WTC11 (cell line): ENCODE data around the gene LAMTOR2. TPM values are rescaled to one million over a fixed set of nuclear protein-coding genes. Genes with fewer than 3 reads are reported as not detected.
"Not testable (repeated sequence)": the region's sequence is repeated elsewhere in the genome, so short reads cannot be mapped to it uniquely, and the experiment has no call there.

Source experiments
- ATAC-seq: fragments of 200-7000 bp; cut with Tn5 transposase; 2 replicates; pipeline ENCODE4 v1.10.0; 2021; ENCODE audit warnings: mild to moderate bottlenecking, moderate library complexity
- CTCF ChIA-PET: fragments of 300-600 bp; sonication (Branson Sonifier 250); formaldehyde crosslinking; loops from one replicate; lab custom pipeline; 2021; ENCODE audit warnings: antibody characterized with exemption; lab: Charles Lee
- POLR2A ChIA-PET: fragments of 350-600 bp; sonication (Branson Sonifier 250); formaldehyde crosslinking; loops from one replicate; lab custom pipeline; 2021; ENCODE audit warnings: antibody characterized with exemption; lab: Charles Lee
- DNase-seq: peaks from one replicate; pipeline ENCODE4 v3.0.0; 2021; ENCODE audit warnings: low spot score
- H3K27ac Mint-ChIP-seq: 2 replicates; pipeline ENCODE4 v1.8.0; 2021; ENCODE audit warnings: mixed read lengths
- H3K27me3 Mint-ChIP-seq: 2 replicates; pipeline ENCODE4 v1.8.0; 2021; ENCODE audit warnings: low read depth, mild to moderate bottlenecking, moderate library complexity, mixed read lengths
- H3K36me3 Mint-ChIP-seq: 2 replicates; pipeline ENCODE4 v1.8.0; 2021; ENCODE audit warnings: mixed read lengths
- H3K4me1 Mint-ChIP-seq: 2 replicates; pipeline ENCODE4 v1.8.0; 2022; ENCODE audit warnings: mixed read lengths
- H3K4me3 Mint-ChIP-seq: 2 replicates; pipeline ENCODE4 v1.8.0; 2021; ENCODE audit warnings: mild to moderate bottlenecking, moderate library complexity, mixed read lengths
- H3K9me3 Mint-ChIP-seq: 2 replicates; pipeline ENCODE4 v1.8.0; 2021; ENCODE audit warnings: mixed read lengths
- GABPB1 ChIP-seq: sonication (generic); formaldehyde crosslinking; IDR thresholded peaks from 2 replicates; pipeline ENCODE4 v1.8.1; 2023; ENCODE audit warnings: mild to moderate bottlenecking, missing genetic modification reagents
- SOX15 ChIP-seq: fragments of 250-450 bp; sonication (Bioruptor Pico); IDR thresholded peaks from 2 replicates; pipeline ENCODE4 v1.9.0; 2021; ENCODE audit warnings: mild to moderate bottlenecking
- ZNF121 ChIP-seq: sonication (generic); formaldehyde crosslinking; IDR thresholded peaks from 2 replicates; pipeline ENCODE4 v1.8.0; 2023; ENCODE audit warnings: missing genetic modification reagents
- ZNF423 ChIP-seq: fragments of 250-450 bp; sonication (Bioruptor Pico); IDR thresholded peaks from 2 replicates; pipeline ENCODE4 v2.1.2; 2022; ENCODE audit warnings: mild to moderate bottlenecking, moderate library complexity
- total RNA-seq: library from RNA; stranded (reverse); gene quantifications from 3 replicates; pipeline ENCODE4 v1.2.3, GENCODE V29; 2021
- TF ChIP-seq, protein P1 (sequence below): sonication (generic); formaldehyde crosslinking; IDR thresholded peaks from 2 replicates; pipeline ENCODE4 v1.8.1; 2022; ENCODE audit warnings: mild to moderate bottlenecking, missing genetic modification reagents, moderate library complexity, borderline replicate concordance
- TF ChIP-seq, protein P2 (sequence below): sonication (generic); formaldehyde crosslinking; IDR thresholded peaks from 2 replicates; pipeline ENCODE4 v1.8.1; 2023; ENCODE audit warnings: mild to moderate bottlenecking, moderate library complexity, missing genetic modification reagents
- TF ChIP-seq, protein P3 (sequence below): sonication (generic); formaldehyde crosslinking; IDR thresholded peaks from 2 replicates; pipeline ENCODE4 v1.8.0; 2023; ENCODE audit warnings: missing genetic modification reagents, mild to moderate bottlenecking, borderline replicate concordance

LAMTOR2 gene
- total RNA-seq, 1 experiment from 2014 or later = 62.4 TPM

GRCh38 chr1:156067262-156067661 lies 12.7 kb downstream of the LAMTOR2 start (continued):
- TF ChIP-seq GABPB1 = no peak
- no peak for TF ChIP-seq ZNF423 (CRISPR knock-in tag)
- TF ChIP-seq, protein P1, sequence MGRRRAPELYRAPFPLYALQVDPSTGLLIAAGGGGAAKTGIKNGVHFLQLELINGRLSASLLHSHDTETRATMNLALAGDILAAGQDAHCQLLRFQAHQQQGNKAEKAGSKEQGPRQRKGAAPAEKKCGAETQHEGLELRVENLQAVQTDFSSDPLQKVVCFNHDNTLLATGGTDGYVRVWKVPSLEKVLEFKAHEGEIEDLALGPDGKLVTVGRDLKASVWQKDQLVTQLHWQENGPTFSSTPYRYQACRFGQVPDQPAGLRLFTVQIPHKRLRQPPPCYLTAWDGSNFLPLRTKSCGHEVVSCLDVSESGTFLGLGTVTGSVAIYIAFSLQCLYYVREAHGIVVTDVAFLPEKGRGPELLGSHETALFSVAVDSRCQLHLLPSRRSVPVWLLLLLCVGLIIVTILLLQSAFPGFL (CRISPR knock-in tag) = no peak

DNA sequence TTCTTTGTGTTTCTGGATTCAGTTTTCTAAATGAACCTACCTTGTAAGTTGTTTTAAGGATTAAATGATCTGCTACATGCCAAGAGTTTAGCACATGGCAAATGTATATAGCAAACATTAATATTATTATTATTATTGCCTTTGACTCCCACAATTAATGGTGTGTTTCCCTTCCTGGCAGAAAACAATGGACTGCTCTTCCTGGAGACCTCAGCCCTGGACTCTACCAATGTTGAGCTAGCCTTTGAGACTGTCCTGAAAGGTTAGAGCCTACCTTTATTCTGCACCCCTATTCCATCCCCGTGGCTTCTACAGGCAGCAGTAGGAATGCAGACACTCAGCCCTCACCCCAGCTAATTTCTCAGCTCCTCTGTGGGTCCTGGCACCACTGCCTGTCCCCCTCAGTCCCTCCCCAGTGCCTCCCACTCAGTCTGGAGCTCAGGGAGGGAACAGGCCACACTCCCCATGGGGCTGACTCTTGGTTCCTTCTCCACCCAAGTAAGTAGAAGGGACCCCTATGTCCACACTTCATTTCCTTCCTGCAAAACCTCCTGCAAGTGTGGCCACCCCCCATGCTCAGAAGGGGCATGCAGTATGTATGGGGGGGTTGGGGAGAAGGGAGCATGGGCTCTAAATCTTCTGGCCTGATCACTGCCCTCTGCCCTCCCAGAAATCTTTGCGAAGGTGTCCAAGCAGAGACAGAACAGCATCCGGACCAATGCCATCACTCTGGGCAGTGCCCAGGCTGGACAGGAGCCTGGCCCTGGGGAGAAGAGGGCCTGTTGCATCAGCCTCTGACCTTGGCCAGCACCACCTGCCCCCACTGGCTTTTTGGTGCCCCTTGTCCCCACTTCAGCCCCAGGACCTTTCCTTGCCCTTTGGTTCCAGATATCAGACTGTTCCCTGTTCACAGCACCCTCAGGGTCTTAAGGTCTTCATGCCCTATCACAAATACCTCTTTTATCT lies 15.2 kb downstream of the LAMTOR2 start:
- ChIA-PET CTCF (interaction anchor here (1.1 kb wide), 2 partner anchors 60 to 80 kb away, joined by 3 to 4 read pairs; no protein-coding TSS in a partner anchor), POLR2A (no interaction called here)
- no peak for DNase-seq
- H3K9me3 Mint-ChIP-seq = no peaks in the 10 kb centered on the region
- no peaks in the 10 kb centered on the region for H3K27me3 Mint-ChIP-seq
- no peak for ATAC-seq
- TF ChIP-seq, protein P2, sequence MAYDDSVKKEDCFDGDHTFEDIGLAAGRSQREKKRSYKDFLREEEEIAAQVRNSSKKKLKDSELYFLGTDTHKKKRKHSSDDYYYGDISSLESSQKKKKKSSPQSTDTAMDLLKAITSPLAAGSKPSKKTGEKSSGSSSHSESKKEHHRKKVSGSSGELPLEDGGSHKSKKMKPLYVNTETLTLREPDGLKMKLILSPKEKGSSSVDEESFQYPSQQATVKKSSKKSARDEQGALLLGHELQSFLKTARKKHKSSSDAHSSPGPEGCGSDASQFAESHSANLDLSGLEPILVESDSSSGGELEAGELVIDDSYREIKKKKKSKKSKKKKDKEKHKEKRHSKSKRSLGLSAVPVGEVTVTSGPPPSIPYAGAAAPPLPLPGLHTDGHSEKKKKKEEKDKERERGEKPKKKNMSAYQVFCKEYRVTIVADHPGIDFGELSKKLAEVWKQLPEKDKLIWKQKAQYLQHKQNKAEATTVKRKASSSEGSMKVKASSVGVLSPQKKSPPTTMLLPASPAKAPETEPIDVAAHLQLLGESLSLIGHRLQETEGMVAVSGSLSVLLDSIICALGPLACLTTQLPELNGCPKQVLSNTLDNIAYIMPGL (CRISPR knock-in tag) = no peak
- 0 out of 2 replicates have a peak, but pooled peaks have one; percentile 54 for TF ChIP-seq GABPB1
- TF ChIP-seq, protein P3, sequence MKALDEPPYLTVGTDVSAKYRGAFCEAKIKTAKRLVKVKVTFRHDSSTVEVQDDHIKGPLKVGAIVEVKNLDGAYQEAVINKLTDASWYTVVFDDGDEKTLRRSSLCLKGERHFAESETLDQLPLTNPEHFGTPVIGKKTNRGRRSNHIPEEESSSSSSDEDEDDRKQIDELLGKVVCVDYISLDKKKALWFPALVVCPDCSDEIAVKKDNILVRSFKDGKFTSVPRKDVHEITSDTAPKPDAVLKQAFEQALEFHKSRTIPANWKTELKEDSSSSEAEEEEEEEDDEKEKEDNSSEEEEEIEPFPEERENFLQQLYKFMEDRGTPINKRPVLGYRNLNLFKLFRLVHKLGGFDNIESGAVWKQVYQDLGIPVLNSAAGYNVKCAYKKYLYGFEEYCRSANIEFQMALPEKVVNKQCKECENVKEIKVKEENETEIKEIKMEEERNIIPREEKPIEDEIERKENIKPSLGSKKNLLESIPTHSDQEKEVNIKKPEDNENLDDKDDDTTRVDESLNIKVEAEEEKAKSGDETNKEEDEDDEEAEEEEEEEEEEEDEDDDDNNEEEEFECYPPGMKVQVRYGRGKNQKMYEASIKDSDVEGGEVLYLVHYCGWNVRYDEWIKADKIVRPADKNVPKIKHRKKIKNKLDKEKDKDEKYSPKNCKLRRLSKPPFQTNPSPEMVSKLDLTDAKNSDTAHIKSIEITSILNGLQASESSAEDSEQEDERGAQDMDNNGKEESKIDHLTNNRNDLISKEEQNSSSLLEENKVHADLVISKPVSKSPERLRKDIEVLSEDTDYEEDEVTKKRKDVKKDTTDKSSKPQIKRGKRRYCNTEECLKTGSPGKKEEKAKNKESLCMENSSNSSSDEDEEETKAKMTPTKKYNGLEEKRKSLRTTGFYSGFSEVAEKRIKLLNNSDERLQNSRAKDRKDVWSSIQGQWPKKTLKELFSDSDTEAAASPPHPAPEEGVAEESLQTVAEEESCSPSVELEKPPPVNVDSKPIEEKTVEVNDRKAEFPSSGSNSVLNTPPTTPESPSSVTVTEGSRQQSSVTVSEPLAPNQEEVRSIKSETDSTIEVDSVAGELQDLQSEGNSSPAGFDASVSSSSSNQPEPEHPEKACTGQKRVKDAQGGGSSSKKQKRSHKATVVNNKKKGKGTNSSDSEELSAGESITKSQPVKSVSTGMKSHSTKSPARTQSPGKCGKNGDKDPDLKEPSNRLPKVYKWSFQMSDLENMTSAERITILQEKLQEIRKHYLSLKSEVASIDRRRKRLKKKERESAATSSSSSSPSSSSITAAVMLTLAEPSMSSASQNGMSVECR (CRISPR knock-in tag) = no peak
- no peak overlapping the region for H3K4me3 Mint-ChIP-seq
- H3K36me3 Mint-ChIP-seq = peaks cover 24% of the 10 kb centered on the region
- 0 out of 2 replicates have a peak overlapping the region, but pooled peaks have one; percentile 11 for H3K27ac Mint-ChIP-seq
- peaks cover 48% of the 10 kb centered on the region for H3K4me1 Mint-ChIP-seq

- no peak overlapping the region for H3K4me3 Mint-ChIP-seq
- CTCF ChIA-PET = interaction anchor here (1.1 kb wide), 1 partner anchor 81 kb away, joined by 3 read pairs; no protein-coding TSS in a partner anchor
Observed at GRCh38 chr1:156070548-156070947, 16.0 kb downstream of the LAMTOR2 start.

GRCh38 chr1:156071332-156071816 lies 16.8 kb downstream of the LAMTOR2 start:
- not testable (repeated sequence) for DNase-seq, H3K4me3 Mint-ChIP-seq, ATAC-seq, H3K9me3 Mint-ChIP-seq, H3K27me3 Mint-ChIP-seq
- CTCF ChIA-PET = interaction anchor here (0.5 kb wide), 1 partner anchor 129 kb away, joined by 3 read pairs; no protein-coding TSS in a partner anchor
- TF ChIP-seq ZNF121 (CRISPR knock-in tag) = peak; percentile 99
- peaks cover 50% of the 10 kb centered on the region for H3K4me1 Mint-ChIP-seq
- POLR2A ChIA-PET = interaction anchor here (0.9 to 1.6 kb wide), 3 partner anchors 10 to 110 kb away, joined by 3 to 5 read pairs (median 3); partner anchors contain the start of genes MEX3A and RAB25
- peak overlapping the region; percentile 67 for H3K27ac Mint-ChIP-seq
- H3K36me3 Mint-ChIP-seq = peaks cover 24% of the 10 kb centered on the region

More at GRCh38 chr1:156070548-156070947, 16.0 kb downstream of the LAMTOR2 start:
- Mint-ChIP-seq H3K9me3 (no peaks in the 10 kb centered on the region), H3K27me3 (no peaks in the 10 kb centered on the region), H3K36me3 (peaks cover 24% of the 10 kb centered on the region), H3K27ac (0 out of 2 replicates have a peak overlapping the region, but pooled peaks have one; percentile 11), H3K4me1 (peaks cover 50% of the 10 kb centered on the region)
- no peak for TF ChIP-seq SOX15 (CRISPR knock-in tag)
- POLR2A ChIA-PET = interaction anchor here (0.9 to 1.6 kb wide), 2 partner anchors 9 to 12 kb away, joined by 3 to 5 read pairs; partner anchors contain the start of genes MEX3A and RAB25
- ATAC-seq (no peak), DNase-seq (no peak)
